Astrocyte (in vitro differentiated cells and primary cell): ENCODE measurements around the gene SHISA3. TPM values are rescaled to one million over a fixed set of nuclear protein-coding genes. Genes with fewer than 3 reads are reported as not detected.

ENCODE experiments used
- DNase-seq: peaks from one replicate; pipeline ENCODE4 v3.0.0-alpha.2; 2010; ENCODE audit warnings: low read depth
- FAIRE-seq: peaks from 2 replicates; lab custom pipeline; 2011; peaks lifted over from hg19 to GRCh38; lab: Jason Lieb, UNC
- H2AFZ ChIP-seq: 2 replicates; pipeline ENCODE4 v1.6.0; 2012; ENCODE audit warnings: low read depth, low read length, inconsistent platforms
- H3K27ac ChIP-seq: 2 replicates; pipeline ENCODE4 v1.5.1; 2011; ENCODE audit warnings: low read depth, low read length, inconsistent platforms
- H3K27me3 ChIP-seq: 2 replicates; pipeline ENCODE4 v1.6.0; 2011; ENCODE audit warnings: low read length, inconsistent platforms; ENCODE audit not compliant: insufficient read depth
- H3K36me3 ChIP-seq: 2 replicates; pipeline ENCODE4 v1.5.1; 2011; ENCODE audit warnings: low read length, inconsistent platforms; ENCODE audit not compliant: insufficient read depth
- H3K4me1 ChIP-seq: 2 replicates; pipeline ENCODE4 v1.5.1; 2011; ENCODE audit warnings: low read length, inconsistent platforms; ENCODE audit not compliant: insufficient read depth
- H3K4me2 ChIP-seq: 2 replicates; pipeline ENCODE4 v1.6.0; 2012; ENCODE audit warnings: low read length, inconsistent platforms
- H3K4me3 ChIP-seq: 2 replicates; pipeline ENCODE4 v1.5.1; 2011; ENCODE audit warnings: low read depth, mild to moderate bottlenecking, low read length, inconsistent platforms; ENCODE audit not compliant: insufficient read depth
- H3K79me2 ChIP-seq: 2 replicates; pipeline ENCODE4 v1.6.0; 2012; ENCODE audit warnings: mild to moderate bottlenecking, low read length, inconsistent platforms; ENCODE audit not compliant: insufficient read depth
- H3K9ac ChIP-seq: 2 replicates; pipeline ENCODE4 v1.6.0; 2012; ENCODE audit warnings: mild to moderate bottlenecking, low read length, inconsistent platforms
- H3K9me3 ChIP-seq: 2 replicates; pipeline ENCODE4 v1.5.1; 2012; ENCODE audit warnings: low read depth, mild to moderate bottlenecking, low read length, inconsistent platforms; ENCODE audit not compliant: insufficient read depth
- H4K20me1 ChIP-seq: 2 replicates; pipeline ENCODE4 v1.6.0; 2012; ENCODE audit warnings: low read length, inconsistent platforms; ENCODE audit not compliant: insufficient read depth
- H3K27ac Mint-ChIP-seq: one replicate; pipeline ENCODE4 v1.8.0; 2021; ENCODE audit warnings: mild to moderate bottlenecking, mixed read lengths; ENCODE audit not compliant: unreplicated experiment
- H3K27me3 Mint-ChIP-seq: one replicate; pipeline ENCODE4 v1.8.0; 2021; ENCODE audit warnings: low read depth, mixed read lengths; ENCODE audit not compliant: unreplicated experiment
- H3K36me3 Mint-ChIP-seq: one replicate; pipeline ENCODE4 v1.8.0; 2021; ENCODE audit warnings: low read depth, mixed read lengths; ENCODE audit not compliant: unreplicated experiment
- H3K4me1 Mint-ChIP-seq: one replicate; pipeline ENCODE4 v1.8.0; 2021; ENCODE audit warnings: low read depth, mixed read lengths; ENCODE audit not compliant: unreplicated experiment
- H3K4me3 Mint-ChIP-seq: one replicate; pipeline ENCODE4 v1.8.0; 2021; ENCODE audit warnings: mild to moderate bottlenecking, moderate library complexity, mixed read lengths; ENCODE audit not compliant: unreplicated experiment
- H3K9me3 Mint-ChIP-seq: one replicate; pipeline ENCODE4 v1.8.0; 2021; ENCODE audit warnings: mild to moderate bottlenecking, mixed read lengths; ENCODE audit not compliant: unreplicated experiment
- EZH2 ChIP-seq: IDR thresholded peaks from 2 replicates; pipeline ENCODE4 v1.6.1; 2012; ENCODE audit warnings: mild to moderate bottlenecking, low read length, inconsistent platforms; ENCODE audit not compliant: insufficient read depth
- total RNA-seq: library from RNA; stranded (reverse); gene quantifications from 2 replicates; pipeline ENCODE4 v1.2.1, GENCODE V29; 2021
- TF ChIP-seq, protein P1 (sequence below): IDR thresholded peaks from 2 replicates; pipeline ENCODE4 v1.5.1; 2011; ENCODE audit warnings: low read depth, mild to moderate bottlenecking, inconsistent platforms, low read length, moderate library complexity; ENCODE audit not compliant: insufficient read depth

The SHISA3 gene
- total RNA-seq, 1 donor from 2014 or later = not detected

DNA sequence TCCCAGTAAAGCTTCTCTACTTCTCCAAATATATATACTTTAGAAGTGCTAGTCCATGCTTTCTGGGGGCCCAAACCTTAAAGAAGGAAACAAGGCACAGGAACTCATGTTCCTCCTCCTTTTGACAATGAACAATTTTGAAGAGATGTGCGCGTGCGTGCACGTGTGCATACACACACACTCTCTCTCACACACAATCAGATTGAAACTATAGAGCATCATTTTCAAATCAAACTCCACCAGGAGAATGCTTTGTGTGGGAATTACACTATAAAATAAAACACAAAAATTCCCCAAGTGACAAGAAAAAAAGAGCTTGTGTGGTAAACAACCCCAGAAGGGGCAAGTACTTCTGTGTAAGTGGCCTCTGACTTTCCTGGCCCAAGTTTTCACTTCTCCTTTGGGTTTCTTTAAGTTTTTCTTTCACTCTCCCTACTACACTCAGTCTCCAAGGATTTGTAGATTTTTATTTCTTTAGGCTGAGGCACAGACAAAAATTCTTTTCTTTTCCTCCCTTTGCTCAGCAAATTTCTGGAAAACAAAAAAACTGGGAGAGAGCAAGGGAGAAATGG is 46.6 kb upstream of the SHISA3 start:
- Histone ChIP-seq H4K20me1 (no peaks in the 10 kb centered on the region), H3K27ac (no peak overlapping the region), H3K9ac (no peak overlapping the region), H3K27me3 (peaks cover 3% of the 10 kb centered on the region), H3K36me3 (no peaks in the 10 kb centered on the region), H3K4me3 (no peak overlapping the region), H3K79me2 (no peaks in the 10 kb centered on the region), H3K9me3 (no peaks in the 10 kb centered on the region), H3K4me2 (no peak overlapping the region), H3K4me1 (no peaks in the 10 kb centered on the region), H2AFZ (no peak overlapping the region)
- Mint-ChIP-seq H3K36me3 (peaks cover 2% of the 10 kb centered on the region), H3K4me1 (no peaks in the 10 kb centered on the region), H3K27ac (no peak overlapping the region), H3K4me3 (no peak overlapping the region), H3K27me3 (peaks cover 2% of the 10 kb centered on the region), H3K9me3 (no peaks in the 10 kb centered on the region)
- TF ChIP-seq, protein P1, sequence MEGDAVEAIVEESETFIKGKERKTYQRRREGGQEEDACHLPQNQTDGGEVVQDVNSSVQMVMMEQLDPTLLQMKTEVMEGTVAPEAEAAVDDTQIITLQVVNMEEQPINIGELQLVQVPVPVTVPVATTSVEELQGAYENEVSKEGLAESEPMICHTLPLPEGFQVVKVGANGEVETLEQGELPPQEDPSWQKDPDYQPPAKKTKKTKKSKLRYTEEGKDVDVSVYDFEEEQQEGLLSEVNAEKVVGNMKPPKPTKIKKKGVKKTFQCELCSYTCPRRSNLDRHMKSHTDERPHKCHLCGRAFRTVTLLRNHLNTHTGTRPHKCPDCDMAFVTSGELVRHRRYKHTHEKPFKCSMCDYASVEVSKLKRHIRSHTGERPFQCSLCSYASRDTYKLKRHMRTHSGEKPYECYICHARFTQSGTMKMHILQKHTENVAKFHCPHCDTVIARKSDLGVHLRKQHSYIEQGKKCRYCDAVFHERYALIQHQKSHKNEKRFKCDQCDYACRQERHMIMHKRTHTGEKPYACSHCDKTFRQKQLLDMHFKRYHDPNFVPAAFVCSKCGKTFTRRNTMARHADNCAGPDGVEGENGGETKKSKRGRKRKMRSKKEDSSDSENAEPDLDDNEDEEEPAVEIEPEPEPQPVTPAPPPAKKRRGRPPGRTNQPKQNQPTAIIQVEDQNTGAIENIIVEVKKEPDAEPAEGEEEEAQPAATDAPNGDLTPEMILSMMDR = no peak
- TF ChIP-seq EZH2 = no peak
- no peak for DNase-seq
- FAIRE-seq = no peak

DNA sequence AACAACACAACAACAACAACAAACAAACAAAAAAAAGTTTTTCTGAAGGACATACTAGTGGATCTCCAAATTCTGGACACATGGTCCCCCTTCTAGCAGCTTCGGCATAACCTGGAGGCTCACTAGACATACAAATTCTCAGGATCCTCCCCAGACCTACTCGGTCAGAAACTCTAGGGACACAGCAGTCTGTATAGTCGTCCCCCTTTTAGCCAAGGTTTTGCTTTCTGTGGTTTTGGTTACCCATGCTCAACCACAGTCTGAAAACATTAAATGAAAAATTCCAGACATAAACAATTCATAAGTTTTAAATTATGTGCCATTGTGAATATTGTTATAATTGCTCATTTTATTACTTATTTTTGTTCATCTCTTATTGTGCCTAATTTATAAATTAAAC is 45.2 kb upstream of the SHISA3 start:
- Mint-ChIP-seq H3K36me3 (peaks cover 2% of the 10 kb centered on the region), H3K27me3 (peaks cover 2% of the 10 kb centered on the region), H3K27ac (no peak overlapping the region), H3K9me3 (no peaks in the 10 kb centered on the region), H3K4me1 (no peaks in the 10 kb centered on the region), H3K4me3 (no peak overlapping the region)
- FAIRE-seq (no peak), DNase-seq (no peak)
- Histone ChIP-seq H3K9ac (no peak overlapping the region), H3K4me1 (no peaks in the 10 kb centered on the region), H3K79me2 (no peaks in the 10 kb centered on the region), H3K9me3 (no peaks in the 10 kb centered on the region), H3K27me3 (peaks cover 4% of the 10 kb centered on the region), H2AFZ (no peak overlapping the region), H3K27ac (no peak overlapping the region), H3K4me3 (no peak overlapping the region), H3K4me2 (no peak overlapping the region), H4K20me1 (no peaks in the 10 kb centered on the region), H3K36me3 (no peaks in the 10 kb centered on the region)
- TF ChIP-seq, protein P1 = no peak
- TF ChIP-seq EZH2 = no peak

DNA sequence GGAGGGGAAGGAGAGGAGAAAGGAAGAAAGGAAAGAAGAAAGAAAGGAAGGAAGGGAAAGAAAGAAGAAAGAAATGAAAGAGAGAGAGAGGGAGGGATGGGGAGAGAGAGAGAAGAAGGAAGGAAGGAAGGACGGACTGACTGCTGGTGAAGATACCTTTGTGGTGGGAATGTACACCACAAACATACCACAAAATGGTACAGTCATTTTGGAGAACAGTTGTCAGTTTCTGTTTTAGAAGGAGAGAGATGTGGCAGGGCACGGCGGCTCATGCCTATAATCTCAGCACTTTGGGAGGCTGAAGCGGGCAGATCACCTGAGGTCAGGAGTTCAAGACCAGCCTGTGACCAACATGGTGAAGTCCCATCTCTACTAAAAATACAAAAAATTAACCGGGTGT is 40.0 kb upstream of the SHISA3 start:
- Mint-ChIP-seq H3K27me3 (peaks cover 10% of the 10 kb centered on the region), H3K4me3 (no peak overlapping the region), H3K36me3 (no peaks in the 10 kb centered on the region), H3K27ac (no peak overlapping the region), H3K4me1 (no peaks in the 10 kb centered on the region), H3K9me3 (no peaks in the 10 kb centered on the region)
- Histone ChIP-seq H3K79me2 (no peaks in the 10 kb centered on the region), H3K4me1 (no peaks in the 10 kb centered on the region), H4K20me1 (no peaks in the 10 kb centered on the region), H2AFZ (no peak overlapping the region), H3K9me3 (no peaks in the 10 kb centered on the region), H3K27ac (no peak overlapping the region), H3K4me2 (no peak overlapping the region), H3K27me3 (peaks cover 8% of the 10 kb centered on the region), H3K4me3 (no peak overlapping the region), H3K9ac (no peak overlapping the region), H3K36me3 (no peaks in the 10 kb centered on the region)
- TF ChIP-seq, protein P1 = no peak
- TF ChIP-seq EZH2 = no peak
- DNase-seq = no peak
- no peak for FAIRE-seq
